SU-DHL-6 (cell line): ENCODE measurements around the gene CPPED1.

Experiments used
- H2AFZ ChIP-seq: fragments of 200-600 bp; sonication (generic); 2 replicates; pipeline ENCODE4 v1.6.1; 2014; ENCODE audit warnings: low read depth, mild to moderate bottlenecking, moderate library complexity, mixed read lengths, antibody characterized with exemption, low read length; ENCODE audit not compliant: severe bottlenecking
- H3F3A ChIP-seq: fragments of 200-600 bp; shearing (Covaris generic); 2 replicates; pipeline ENCODE4 v1.6.0; 2016; ENCODE audit warnings: antibody characterized with exemption, mild to moderate bottlenecking; ENCODE audit not compliant: insufficient read depth
- H3K27ac ChIP-seq: fragments of 200-600 bp; sonication (generic); 2 replicates; pipeline ENCODE4 v1.5.1; 2016; ENCODE audit warnings: low read depth, mild to moderate bottlenecking, low read length, moderate library complexity, mixed read lengths
- H3K27me3 ChIP-seq: fragments of 200-600 bp; sonication (generic), shearing (Covaris generic); 2 replicates; pipeline ENCODE4 v1.6.0; 2014; ENCODE audit warnings: mild to moderate bottlenecking, low read length
- H3K36me3 ChIP-seq: fragments of 200-600 bp; sonication (generic); 2 replicates; pipeline ENCODE4 v1.6.1; 2014; ENCODE audit warnings: mild to moderate bottlenecking, low read length, mixed read lengths
- H3K4me2 ChIP-seq: fragments of 300-600, 200-600 bp; shearing (Covaris generic), sonication (generic); 2 replicates; pipeline ENCODE4 v1.6.0; 2014; ENCODE audit warnings: low read length, low read depth, mild to moderate bottlenecking; ENCODE audit not compliant: poor library complexity, severe bottlenecking
- H3K4me3 ChIP-seq: fragments of 200-600 bp; sonication (generic); 2 replicates; pipeline ENCODE4 v1.5.1; 2014; ENCODE audit warnings: antibody characterized with exemption, low read length, mild to moderate bottlenecking, mixed read lengths; ENCODE audit not compliant: insufficient read depth, poor library complexity, severe bottlenecking
- H3K79me2 ChIP-seq: fragments of 200-600 bp; sonication (generic); 2 replicates; pipeline ENCODE4 v1.6.1; 2014; ENCODE audit warnings: mild to moderate bottlenecking, low read length, moderate library complexity; ENCODE audit not compliant: insufficient read depth
- H3K9ac ChIP-seq: fragments of 200-600 bp; sonication (generic); 2 replicates; pipeline ENCODE4 v1.7.0; 2014; ENCODE audit warnings: mild to moderate bottlenecking, low read length
- H3K9me2 ChIP-seq: fragments of 200-600 bp; sonication (generic); replicated peaks from 2 replicates; pipeline ENCODE4 v1.6.1; 2014; ENCODE audit warnings: low read length; ENCODE audit not compliant: insufficient read depth
- H3K9me3 ChIP-seq: fragments of 200-600 bp; sonication (generic); 2 replicates; pipeline ENCODE4 v1.6.1; 2014; ENCODE audit warnings: low read length, mixed read lengths; ENCODE audit not compliant: insufficient read depth
- H4K20me1 ChIP-seq: fragments of 200-600 bp; sonication (generic); 2 replicates; pipeline ENCODE4 v1.6.1; 2014; ENCODE audit warnings: low read depth, mild to moderate bottlenecking, antibody characterized with exemption, low read length, moderate library complexity, mixed read lengths
- CTCF ChIP-seq: fragments of 200-600 bp; sonication (generic); IDR thresholded peaks from one replicate; pipeline ENCODE4 v1.5.1; 2017; ENCODE audit warnings: antibody characterized with exemption, mild to moderate bottlenecking, low read length, moderate library complexity; ENCODE audit not compliant: insufficient read depth, poor library complexity, severe bottlenecking
- EZH2phosphoT487 ChIP-seq: fragments of 200-600 bp; sonication (generic), shearing (Covaris generic); conservative IDR thresholded peaks from 2 replicates; pipeline ENCODE4 v1.6.1; 2018; ENCODE audit warnings: mild to moderate bottlenecking, antibody characterized with exemption, low read length, moderate library complexity, mixed read lengths

The CPPED1 gene

GRCh38 chr16:12673466-12673865 lies 130.2 kb downstream of the CPPED1 start:
- no peaks in the 10 kb centered on the region for H3K27me3 ChIP-seq
- H3K79me2 ChIP-seq, result no peaks in the 10 kb centered on the region
- no peak overlapping the region for H3K27ac ChIP-seq
- TF ChIP-seq EZH2phosphoT487 (no peak), CTCF (no peak)
- no peaks in the 10 kb centered on the region for H4K20me1 ChIP-seq
- H3F3A ChIP-seq, result no peaks in the 10 kb centered on the region
- H3K9ac ChIP-seq, result no peak overlapping the region
- H3K9me2 ChIP-seq, result no peaks in the 10 kb centered on the region
- no peaks in the 10 kb centered on the region for H3K36me3 ChIP-seq
- no peak overlapping the region for H2AFZ ChIP-seq
- H3K4me2 ChIP-seq, result no peak overlapping the region
- no peaks in the 10 kb centered on the region for H3K9me3 ChIP-seq
- no peak overlapping the region for H3K4me3 ChIP-seq

- no peaks in the 10 kb centered on the region for H4K20me1 ChIP-seq
- H3K79me2 ChIP-seq, result no peaks in the 10 kb centered on the region
- no peaks in the 10 kb centered on the region for H3K9me3 ChIP-seq
- H3K9ac ChIP-seq, result no peak overlapping the region
- H3K27me3 ChIP-seq, result no peaks in the 10 kb centered on the region
- no peak overlapping the region for H3K4me3 ChIP-seq
- no peak overlapping the region for H3K27ac ChIP-seq
- H3K36me3 ChIP-seq, result no peaks in the 10 kb centered on the region
- H3K9me2 ChIP-seq, result no peaks in the 10 kb centered on the region
- no peaks in the 10 kb centered on the region for H3F3A ChIP-seq
- H2AFZ ChIP-seq, result no peak overlapping the region
- TF ChIP-seq EZH2phosphoT487, result no peak
- no peak for TF ChIP-seq CTCF
- H3K4me2 ChIP-seq, result no peak overlapping the region
Observed at GRCh38 chr16:12672986-12673385, 130.7 kb downstream of the CPPED1 start.

- no peaks in the 10 kb centered on the region for H4K20me1 ChIP-seq
- H3K9me3 ChIP-seq, result no peaks in the 10 kb centered on the region
Observed at GRCh38 chr16:12669908-12670307, 133.8 kb downstream of the CPPED1 start.

More at GRCh38 chr16:12669908-12670307, 133.8 kb downstream of the CPPED1 start:
- Histone ChIP-seq H3K27ac (no peak overlapping the region), H3K9me2 (no peaks in the 10 kb centered on the region), H3K4me3 (no peak overlapping the region), H3K4me2 (no peak overlapping the region), H3K9ac (no peak overlapping the region), H3K36me3 (no peaks in the 10 kb centered on the region; the same call in 1 of the 2 replicates), H3K27me3 (no peaks in the 10 kb centered on the region), H3F3A (no peaks in the 10 kb centered on the region), H2AFZ (no peak overlapping the region), H3K79me2 (no peaks in the 10 kb centered on the region)
- TF ChIP-seq CTCF, result no peak
- no peak for TF ChIP-seq EZH2phosphoT487
